ENCODE results near the gene SLFN12.
A peak's percentile ranks its signal among the peaks of the same experiment; 100 is the strongest.
"Not testable (repeated sequence)": the region's sequence is repeated elsewhere in the genome, so short reads cannot be mapped to it uniquely, and the experiment has no call there.

Gene SLFN12

DNA sequence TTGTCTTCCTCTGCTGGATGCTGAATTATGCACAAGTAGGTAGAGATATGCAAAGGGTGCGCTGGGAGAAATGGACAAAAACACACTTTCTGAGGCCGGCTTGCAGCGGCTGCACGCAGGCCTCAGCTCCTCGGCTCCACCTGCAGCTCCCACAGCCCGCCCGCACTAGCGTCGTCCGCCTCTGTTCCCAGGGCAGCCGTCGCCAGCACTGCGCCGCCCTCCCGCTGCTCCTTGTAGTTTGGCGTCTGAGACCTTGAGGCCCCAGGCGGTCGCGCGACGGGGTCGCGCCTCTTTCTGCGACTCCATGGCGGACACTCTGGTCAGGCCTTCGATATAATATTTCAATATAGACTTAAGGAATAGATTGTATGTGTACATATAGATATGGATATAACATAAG is 24.8 kb downstream of the SLFN12 start:
- DNase-seq, result no peak

DNA sequence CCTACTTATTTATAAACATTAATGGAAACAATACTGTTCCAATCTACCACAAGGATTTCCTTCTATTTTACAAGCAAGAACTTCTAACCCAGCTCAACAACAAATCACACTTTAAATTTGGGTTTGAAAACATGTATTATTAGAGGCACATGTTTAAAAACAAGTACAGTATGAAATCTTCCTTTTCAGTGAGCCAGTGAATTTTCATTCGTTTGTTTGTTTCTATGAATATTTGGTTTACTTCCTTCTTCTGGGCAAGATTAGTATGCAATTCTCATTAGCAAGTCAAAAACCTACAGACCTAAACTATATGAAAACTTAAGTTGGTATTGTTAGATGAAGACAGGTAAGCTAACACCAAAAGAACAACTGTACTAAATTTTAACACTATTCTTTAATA is 25.7 kb downstream of the SLFN12 start:
- DNase-seq, result no peak

DNA sequence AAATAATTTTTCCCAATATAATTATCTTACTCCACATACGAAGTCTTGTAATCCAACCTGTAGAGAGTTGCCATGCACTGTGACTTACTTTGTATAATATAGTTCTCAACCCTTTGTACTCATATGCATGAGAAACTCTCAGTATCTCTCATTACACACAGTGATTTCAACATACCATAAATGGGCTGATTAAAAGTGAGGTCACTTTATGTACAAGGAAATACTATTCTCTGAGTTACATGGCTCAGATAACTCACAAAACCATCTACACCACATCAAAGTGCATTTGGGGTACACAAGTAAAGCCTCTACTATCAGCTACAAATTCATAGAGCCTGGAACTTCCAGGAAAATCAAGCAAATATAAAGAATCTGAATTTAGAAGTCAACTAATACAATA is 27.9 kb downstream of the SLFN12 start:
- no peak for DNase-seq

DNA sequence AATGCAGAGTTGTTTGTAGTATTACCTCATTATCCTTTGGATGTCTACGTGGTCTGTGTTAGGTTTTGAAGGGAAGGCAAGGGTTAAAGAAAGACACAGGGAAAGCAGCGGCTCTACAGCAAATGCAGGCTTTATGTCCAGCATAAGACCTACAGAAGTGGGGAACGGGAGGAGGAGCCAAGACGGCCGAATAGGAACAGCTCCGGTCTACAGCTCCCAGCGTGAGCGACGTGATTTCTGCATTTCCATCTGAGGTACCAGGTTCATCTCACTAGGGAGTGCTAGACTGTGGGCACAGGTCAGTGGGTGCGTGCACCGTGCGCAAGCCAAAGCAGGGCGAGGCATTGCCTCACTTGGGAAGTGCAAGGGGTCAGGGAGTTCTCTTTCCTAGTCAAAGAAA is 38.5 kb downstream of the SLFN12 start:
- DNase-seq, result not testable (repeated sequence)

DNA sequence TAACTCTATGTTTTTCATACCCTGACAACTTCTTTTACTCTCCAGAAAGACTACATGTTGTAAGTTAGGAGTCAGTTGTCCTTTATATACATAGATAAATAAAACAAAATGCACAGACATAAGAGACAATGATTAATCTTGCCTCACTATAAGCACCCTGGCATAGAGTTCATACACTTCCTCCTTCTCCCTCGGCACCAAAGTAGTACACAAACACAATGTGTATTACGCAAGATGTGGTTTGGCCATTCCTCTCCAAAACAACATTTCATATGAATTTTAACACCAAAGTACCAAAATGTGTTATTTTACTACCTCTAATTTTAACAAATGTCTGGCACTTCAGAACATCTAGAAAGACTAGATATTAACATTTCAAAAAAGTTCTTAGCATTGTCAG is 41.6 kb downstream of the SLFN12 start:
- DNase-seq, result no peak

DNA sequence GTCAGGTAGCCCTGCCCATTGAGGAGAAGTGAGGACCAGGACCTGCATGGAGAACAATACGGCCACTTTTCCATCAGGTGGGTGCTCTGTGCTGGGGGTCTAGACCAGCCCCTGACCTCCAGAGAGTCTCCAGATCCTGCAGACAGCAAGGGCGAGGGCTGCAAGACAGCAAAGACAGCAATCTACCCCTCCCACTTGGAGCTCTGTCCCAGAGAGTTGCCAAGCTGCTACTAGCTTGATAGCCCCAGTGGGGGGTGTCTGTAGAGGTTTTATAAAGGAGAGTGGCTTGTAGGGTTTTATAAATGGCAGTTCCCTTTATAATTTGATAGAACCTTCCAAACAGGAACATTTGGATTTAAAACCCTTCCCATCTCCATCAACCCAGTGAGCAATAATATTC is 42.1 kb downstream of the SLFN12 start:
- no peak for DNase-seq

DNA sequence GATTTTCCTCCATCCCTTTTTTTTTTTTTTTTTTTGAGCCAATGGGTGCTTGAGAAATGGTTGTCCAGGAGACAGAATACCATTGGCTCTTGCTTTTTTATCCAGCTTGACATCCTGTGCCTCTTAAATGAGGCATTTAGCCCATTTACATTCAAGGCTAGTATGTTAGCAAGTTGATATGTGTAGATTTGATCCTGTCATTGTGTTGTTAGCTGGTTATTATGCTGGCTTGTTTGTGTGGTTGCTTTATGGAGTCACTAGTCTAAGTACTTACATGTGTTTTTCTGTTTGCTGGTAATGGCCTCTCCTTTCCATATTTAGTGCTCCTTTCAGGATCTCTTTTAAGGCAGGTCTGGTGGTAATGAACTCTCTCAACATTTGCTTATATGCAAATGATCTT is 44.8 kb downstream of the SLFN12 start:
- no peak for DNase-seq

DNA sequence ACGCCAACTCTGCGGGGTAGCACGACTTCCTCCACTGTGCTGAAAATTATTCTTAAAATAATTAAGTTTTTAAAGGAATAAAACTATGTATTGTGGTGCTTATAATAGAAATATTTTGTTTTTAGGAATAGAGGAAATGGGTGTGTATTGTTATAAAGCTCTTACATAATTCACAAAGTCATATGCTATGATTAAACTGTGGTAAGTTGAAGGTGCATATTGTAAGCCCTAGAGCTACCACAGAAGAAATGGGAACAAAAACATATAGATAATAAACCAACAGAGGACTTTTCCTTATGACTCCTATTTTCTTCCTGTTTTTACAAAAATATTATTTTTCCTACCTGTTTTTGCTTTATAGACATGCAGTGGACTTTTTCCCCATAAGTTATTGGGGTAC is 54.6 kb downstream of the SLFN12 start:
- DNase-seq, result no peak

DNA sequence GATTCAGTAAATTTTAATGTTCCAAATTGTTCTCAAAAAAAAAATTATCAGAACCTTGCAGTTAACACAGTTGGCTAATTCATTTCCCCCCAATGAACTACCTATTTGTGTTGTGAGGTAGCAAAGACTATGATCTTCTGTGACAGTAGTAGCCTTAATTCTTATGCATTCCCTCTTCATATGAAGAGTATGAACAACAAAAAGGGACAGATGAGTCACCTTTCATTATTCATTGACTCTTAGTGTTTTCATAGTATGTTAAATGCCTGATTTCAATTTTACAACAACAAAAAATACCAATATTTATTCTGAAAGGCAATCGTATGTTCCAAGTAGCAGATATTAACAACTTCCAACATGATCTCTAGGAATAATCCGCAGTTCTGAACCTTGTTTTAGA is 55.2 kb downstream of the SLFN12 start:
- DNase-seq, result no peak

DNA sequence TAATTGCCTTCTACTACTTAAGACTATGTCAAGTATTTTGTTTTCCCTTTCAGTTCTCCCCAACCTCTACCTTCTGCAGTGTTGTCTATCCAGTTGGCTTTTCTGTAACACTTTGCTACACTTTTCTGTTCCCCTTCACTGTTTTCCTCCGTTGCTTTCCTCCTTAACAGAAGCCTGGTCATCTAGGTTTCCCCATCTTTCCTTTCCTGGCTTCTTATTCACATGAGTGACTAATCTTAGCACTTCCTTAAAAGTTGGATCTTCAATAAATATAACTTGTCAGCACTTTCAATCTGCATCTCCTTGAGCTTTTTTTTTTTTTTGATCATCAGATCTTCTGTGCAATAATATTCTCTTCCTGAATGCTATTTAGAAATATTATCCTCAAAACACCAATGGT is 56.1 kb downstream of the SLFN12 start:
- DNase-seq, result no peak

DNA sequence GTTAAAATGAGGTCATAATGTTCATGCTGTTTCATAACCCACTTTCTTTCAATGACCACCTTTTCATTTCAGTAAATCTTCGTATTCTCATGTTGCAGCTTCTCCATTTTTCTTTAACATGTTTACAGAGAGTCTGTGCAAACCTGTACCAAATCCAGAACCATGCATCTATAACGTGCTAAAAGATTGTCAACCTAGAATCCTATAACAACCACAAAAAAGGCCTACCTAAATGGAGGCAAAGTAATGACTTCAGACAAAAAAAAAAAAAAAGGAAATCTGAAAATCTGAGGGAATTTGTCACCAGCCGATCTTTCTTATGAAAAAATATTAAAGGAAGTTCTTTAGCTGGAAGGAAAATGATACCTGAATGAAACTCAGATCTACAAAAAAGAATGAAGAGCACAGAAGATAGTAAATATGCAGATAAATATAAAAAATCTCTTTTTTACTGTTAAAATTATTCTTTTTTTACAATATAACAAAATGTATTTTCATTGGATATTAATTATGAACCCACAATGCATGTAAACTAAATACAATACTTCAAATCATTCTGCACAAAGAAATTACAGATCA is 57.4 kb downstream of the SLFN12 start:
- no peak for DNase-seq

DNA sequence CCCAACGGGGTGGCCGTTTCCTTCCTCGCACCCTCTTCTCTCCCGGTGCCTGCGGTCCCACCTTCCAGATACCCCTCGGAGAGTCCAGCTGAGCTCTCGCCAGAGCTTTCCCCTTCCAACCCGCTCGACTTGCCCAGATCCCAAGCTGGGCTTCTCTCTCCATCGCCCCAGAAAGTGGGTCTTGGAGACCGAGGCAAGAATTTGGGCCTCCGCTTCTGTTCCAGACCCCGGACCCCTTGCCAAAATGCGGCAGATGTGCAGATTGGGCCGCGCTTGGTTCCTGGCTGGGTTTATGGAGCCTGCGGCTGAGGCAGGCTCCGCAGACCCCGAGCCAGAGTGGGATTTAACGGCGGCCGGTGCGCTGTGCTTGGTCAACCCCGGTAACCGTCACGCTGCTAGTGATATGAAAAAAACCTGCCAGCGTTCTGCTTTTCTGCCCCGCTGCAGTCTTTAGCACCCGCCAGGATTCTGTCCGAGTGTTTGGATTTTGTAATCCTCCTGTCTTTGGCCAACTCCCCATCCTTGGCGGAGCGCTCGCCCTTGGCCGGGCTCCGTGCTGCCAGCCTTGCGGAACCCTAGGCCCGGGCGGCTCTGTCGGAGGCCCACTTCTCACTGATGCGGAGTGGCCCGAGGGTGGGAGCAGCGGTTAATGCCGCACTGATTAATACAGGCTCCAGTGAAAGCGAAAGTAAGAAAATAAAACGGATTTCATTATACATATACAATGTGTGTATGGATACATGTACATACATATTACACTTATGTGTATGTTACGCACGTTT is 58.1 kb downstream of the SLFN12 start:
- no peak for DNase-seq

DNA sequence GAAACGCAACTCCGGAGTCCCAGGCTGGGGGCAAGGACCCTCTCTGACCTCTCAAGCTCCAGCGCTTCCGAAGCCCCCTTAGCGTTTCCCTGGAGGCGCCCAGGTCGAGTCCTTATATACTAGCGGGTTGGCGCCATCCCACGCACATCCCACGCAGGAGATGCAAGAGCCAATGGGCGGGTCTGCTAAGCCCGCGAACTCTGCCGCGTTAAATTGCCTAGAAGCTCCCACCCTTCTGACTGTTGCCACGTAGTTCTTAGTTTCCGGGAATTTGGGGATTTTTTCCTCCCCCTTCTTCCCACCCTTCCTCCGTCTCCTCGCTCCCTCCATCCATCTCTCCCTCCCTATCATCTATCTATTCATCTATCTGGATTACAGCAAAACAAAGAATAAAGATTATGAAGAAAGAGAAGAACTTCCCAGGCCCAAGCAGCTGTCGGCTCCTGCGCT is 58.7 kb downstream of the SLFN12 start, which contains the start of gene SLFN11:
TSS of gene SLFN11 (minus strand) at position 88 of the 450 bp plus-strand sequence. CDS start 9,814 bp downstream, outside the sequence.
- DNase-seq, result peak; percentile 81

DNA sequence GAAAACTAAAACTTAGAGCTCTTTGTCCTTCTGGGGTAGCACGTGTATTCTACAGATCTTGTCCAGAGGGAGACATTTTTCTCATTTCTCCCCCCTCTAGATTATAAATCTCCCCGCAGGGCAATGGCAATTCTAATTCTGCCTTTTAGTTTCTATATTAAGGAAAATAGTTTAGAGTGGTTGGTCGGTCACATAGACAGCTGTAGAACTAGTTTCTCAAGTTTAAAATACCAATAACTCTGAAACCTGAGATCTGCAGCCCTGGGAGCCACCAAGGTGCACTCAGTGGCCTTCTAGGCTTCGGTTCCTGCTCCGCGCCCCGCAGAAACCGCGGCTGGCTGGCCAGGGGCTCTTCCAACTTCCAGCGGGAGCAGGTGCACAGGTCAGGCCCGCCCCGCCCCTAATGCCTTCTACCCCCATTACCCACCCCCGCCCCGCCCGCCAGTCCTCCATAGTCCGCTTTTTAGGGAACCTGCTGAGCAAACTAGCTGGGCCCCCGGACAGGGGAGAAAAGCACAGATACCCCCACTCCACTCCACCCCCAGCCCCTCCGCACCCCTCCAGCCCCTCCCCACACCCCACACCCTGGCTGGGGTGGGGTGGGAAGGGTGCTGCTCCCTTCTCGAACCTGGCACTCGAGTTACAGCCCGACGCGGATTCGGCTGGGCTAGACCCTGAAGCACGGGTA is 59.3 kb downstream of the SLFN12 start:
- peak; percentile 32 for DNase-seq

DNA sequence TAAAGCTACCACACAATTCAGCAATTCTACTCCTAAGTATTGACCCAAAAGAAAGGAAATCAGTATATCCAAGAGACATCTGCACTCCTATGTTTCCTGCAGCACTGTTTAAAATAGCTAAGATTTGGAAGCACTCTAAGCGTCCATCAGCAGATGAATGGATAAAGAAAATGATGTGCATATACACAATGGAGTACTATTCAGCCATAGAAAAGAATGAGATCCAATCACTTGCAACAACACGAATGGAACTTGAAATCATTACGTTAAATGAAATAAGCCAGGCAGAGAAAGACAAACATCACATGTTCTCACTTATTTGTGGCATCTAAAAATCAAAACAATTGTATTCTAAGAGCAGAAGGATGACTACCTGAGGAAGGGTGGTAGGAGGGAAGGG is 60.4 kb downstream of the SLFN12 start:
- DNase-seq, result no peak

DNA sequence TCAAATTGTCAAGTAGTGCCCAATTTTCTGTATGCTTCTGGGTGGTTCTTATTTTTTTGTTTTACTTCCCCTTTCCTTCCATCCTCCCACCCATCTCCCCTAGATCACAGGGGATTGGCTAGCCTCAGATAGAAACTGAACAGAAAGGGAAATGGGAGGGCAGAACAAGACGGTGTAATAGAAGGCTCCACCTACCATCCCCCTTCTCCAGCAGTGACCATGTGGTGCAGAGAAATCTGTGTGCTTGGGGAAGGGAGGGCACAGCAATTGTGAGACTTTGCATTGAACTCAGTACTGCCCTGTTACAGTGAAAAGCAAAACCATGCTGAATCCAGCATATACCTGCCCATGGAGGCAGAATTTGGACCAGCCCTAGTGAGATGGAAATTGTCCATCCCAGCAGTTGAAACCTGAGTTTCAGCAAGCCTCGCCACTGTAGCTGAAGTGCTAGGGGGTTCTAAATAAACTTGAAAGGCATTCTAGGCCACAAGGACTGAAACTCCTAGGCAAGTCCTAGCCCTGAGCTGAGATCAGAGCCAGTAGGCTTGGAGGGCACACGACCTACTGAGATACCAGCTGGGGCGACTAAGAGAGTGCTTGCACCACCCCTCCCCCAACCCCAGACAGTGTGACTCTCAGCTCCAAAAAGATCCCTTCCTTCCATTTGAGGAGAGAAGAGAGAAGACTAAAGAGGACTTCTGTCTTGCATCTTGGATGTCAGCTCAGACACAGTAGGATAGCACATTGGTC is 64.0 kb downstream of the SLFN12 start:
- no peak for DNase-seq

DNA sequence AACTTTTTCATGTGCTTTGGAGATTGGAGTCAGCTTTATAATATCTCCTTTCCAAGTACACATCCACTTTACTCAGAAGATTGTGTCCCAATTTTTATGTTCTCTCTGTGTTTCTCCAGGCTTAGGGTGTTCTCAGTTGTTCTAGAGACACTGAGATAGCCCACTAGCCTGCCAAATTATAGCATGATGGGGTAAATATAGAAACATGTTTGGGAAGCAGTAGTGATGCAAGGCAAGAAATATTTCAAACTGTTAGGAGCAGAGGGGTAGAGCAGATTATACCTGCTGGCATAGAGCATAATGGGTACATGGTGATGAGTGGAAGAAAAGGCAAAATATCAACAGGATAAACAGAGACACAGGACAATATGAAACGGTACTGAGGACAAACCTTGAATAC is 71.3 kb downstream of the SLFN12 start:
- no peak for DNase-seq

Data from NCI-H774 (cell line).